Thyroid gland (tissue), 4 donors: ENCODE results near the gene PSMD6. TPM values are rescaled to one million over a fixed set of nuclear protein-coding genes. Genes with fewer than 3 reads are reported as not detected.

Source experiments
- DNase-seq, 2 donors: peaks; one replicate each; pipeline ENCODE4 v3.0.0-alpha.2; 2019
- H3K27ac ChIP-seq, 3 donors: fragments of 200-600 bp; sonication (generic); 1 replicate in 2 of 3; 2 replicates in 1 of 3; pipeline ENCODE4 v1.5.1; 2016 to 2019; ENCODE audit warnings: mild to moderate bottlenecking in 1 of 3, moderate library complexity in 1 of 3
- H3K27me3 ChIP-seq: fragments of 200-600 bp; sonication (generic); one replicate; pipeline ENCODE4 v1.5.1; 2019
- H3K36me3 ChIP-seq, 2 donors: fragments of 200-600 bp; sonication (generic); one replicate each; pipeline ENCODE4 v1.5.1; 2016 to 2019
- H3K4me1 ChIP-seq, 2 donors: fragments of 200-600 bp; sonication (generic); one replicate each; pipeline ENCODE4 v1.5.1; 2017 to 2019
- H3K4me3 ChIP-seq, 3 donors: fragments of 200-600 bp; sonication (generic); replicated peaks in 1 of 3; 1 replicate in 2 of 3; 2 replicates in 1 of 3; pipeline ENCODE4 v1.5.1; 2016; ENCODE audit warnings: mild to moderate bottlenecking in 1 of 3
- H3K9me3 ChIP-seq: fragments of 200-600 bp; sonication (generic); one replicate; pipeline ENCODE4 v1.5.1; 2017
- POLR2A ChIP-seq, 2 donors: fragments of 450-650 bp; IDR thresholded peaks; one replicate each; pipeline ENCODE4 v1.6.1; 2017; ENCODE audit warnings: antibody characterized with exemption in 2 of 2, mild to moderate bottlenecking in 2 of 2, moderate library complexity in 1 of 2
- WGBS, 2 donors: methylation state at CpG; one replicate each; pipeline ENCODE4 v1.1.5; 2017; 5-methylcytosine and 5-hydroxymethylcytosine counted together
- intact Hi-C: fragments of 100-400 bp; cut with DNase I; formaldehyde crosslinking; loops from one replicate; pipeline ENCODE4 v1.15.1; 2023
- total RNA-seq, 4 donors: library from RNA; depleted of rRNA; stranded (reverse); fragments of >200 nt; gene quantifications; one replicate each; pipeline ENCODE4 v1.2.3, GENCODE V29; 2016
- TF ChIP-seq, protein P1 (sequence below), 6 experiments: fragments of 200-600 bp in 3 of 6; fragments of 450-650 bp in 3 of 6; sonication (generic) in 3 of 6; IDR thresholded peaks; one replicate each; pipeline ENCODE4 v1.5.1; 2016 to 2019; ENCODE audit warnings: antibody characterized with exemption in 6 of 6, mild to moderate bottlenecking in 2 of 6, inconsistent platforms in 1 of 6, moderate library complexity in 1 of 6

PSMD6 gene
- total RNA-seq, 4 donors from 2014 or later = 64.1 to 116 (median 75.3) TPM

DNA sequence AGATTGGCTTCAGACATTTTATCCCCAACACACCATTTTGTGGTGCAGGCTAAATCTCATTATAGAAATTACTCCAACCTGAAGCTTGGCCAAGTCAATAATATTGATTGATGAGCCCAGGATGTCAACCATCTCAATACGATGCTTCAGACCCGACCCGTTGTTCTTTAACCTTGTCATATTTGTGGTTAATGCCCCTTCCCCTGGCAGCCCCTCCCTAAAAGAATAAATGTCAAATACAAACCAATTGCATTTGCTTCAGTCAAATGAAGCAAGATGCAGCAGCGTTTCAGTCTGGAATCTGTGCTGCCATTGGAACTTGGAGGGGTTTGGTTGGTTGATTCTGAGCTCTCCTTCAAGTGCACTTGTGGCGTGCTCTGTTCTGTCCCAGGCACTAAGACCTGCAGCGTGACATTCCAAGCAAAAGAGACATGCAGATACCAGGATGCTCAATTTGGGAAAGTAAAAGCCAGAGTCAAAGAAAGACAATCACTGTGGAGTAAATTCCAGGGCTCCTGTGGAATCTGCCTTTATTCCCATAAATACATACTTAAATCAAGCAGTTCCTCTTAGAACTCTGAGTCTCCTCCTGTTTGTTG lies 23.8 kb upstream of the PSMD6 start:
- H3K9me3 ChIP-seq = no peaks in the 10 kb centered on the region
- TF ChIP-seq, protein P1, sequence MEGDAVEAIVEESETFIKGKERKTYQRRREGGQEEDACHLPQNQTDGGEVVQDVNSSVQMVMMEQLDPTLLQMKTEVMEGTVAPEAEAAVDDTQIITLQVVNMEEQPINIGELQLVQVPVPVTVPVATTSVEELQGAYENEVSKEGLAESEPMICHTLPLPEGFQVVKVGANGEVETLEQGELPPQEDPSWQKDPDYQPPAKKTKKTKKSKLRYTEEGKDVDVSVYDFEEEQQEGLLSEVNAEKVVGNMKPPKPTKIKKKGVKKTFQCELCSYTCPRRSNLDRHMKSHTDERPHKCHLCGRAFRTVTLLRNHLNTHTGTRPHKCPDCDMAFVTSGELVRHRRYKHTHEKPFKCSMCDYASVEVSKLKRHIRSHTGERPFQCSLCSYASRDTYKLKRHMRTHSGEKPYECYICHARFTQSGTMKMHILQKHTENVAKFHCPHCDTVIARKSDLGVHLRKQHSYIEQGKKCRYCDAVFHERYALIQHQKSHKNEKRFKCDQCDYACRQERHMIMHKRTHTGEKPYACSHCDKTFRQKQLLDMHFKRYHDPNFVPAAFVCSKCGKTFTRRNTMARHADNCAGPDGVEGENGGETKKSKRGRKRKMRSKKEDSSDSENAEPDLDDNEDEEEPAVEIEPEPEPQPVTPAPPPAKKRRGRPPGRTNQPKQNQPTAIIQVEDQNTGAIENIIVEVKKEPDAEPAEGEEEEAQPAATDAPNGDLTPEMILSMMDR (IDR thresholded peaks at IDR 0.05) = no peak
- TF ChIP-seq POLR2A (IDR thresholded peaks at IDR 0.05) = no peak

GRCh38 chr3:64046592-64046991 lies 23.3 kb upstream of the PSMD6 start:
- intact Hi-C loops = loop anchor here (10.0 kb wide), 1 partner anchor 98 kb away; no protein-coding TSS in a partner anchor
- no peaks in the 10 kb centered on the region for H3K36me3 ChIP-seq
- H3K27ac ChIP-seq = peak overlapping the region; percentile 62 to 85 (median 78)
- no peaks in the 10 kb centered on the region for H3K9me3 ChIP-seq
- whole genome bisulfite sequencing, 2 donors = 32 to 35% methylated on average over 3 of the region's 3 CpGs
- H3K4me3 ChIP-seq = no peak overlapping the region
- H3K4me1 ChIP-seq = peaks cover 26 to 27% of the 10 kb centered on the region in 2 donors
- no peaks in the 10 kb centered on the region for H3K27me3 ChIP-seq
- TF ChIP-seq, protein P1 (IDR thresholded peaks at IDR 0.05) = no peak
- TF ChIP-seq POLR2A (IDR thresholded peaks at IDR 0.05) = peak in 1 of 2 donors; percentile 6
- DNase-seq = peak; percentile 80 to 85

More for the DNA sequence above, 23.8 kb upstream of the PSMD6 start:
- intact Hi-C loops = loop anchor here (10.0 kb wide), 1 partner anchor 98 kb away; no protein-coding TSS in a partner anchor
- H3K4me3 ChIP-seq = no peak overlapping the region
- peak; percentile 84 for DNase-seq
- H3K27me3 ChIP-seq = no peaks in the 10 kb centered on the region
- WGBS, 2 donors = 19 to 36% methylated on average over 6 of the region's 6 CpGs
- peaks cover 26 to 27% of the 10 kb centered on the region in 2 donors for H3K4me1 ChIP-seq
- H3K27ac ChIP-seq = peak overlapping the region; percentile 78 to 91 (median 85)
- no peaks in the 10 kb centered on the region for H3K36me3 ChIP-seq

GRCh38 chr3:64042952-64043351 lies 19.7 kb upstream of the PSMD6 start:
- no peak overlapping the region for H3K27ac ChIP-seq
- intact Hi-C loops = loop anchor here (10.0 kb wide), 1 partner anchor 102 kb away; no protein-coding TSS in a partner anchor
- TF ChIP-seq POLR2A (IDR thresholded peaks at IDR 0.05) = no peak
- TF ChIP-seq, protein P1 (IDR thresholded peaks at IDR 0.05) = no peak
- H3K27me3 ChIP-seq = no peaks in the 10 kb centered on the region
- no peak overlapping the region for H3K4me3 ChIP-seq
- DNase-seq = no peak
- 85 to 88% methylated on average over 1 of the region's 1 CpG for WGBS, 2 donors
- H3K36me3 ChIP-seq = no peaks in the 10 kb centered on the region
- peaks cover 14 to 15% of the 10 kb centered on the region in 2 donors for H3K4me1 ChIP-seq
- H3K9me3 ChIP-seq = no peaks in the 10 kb centered on the region

DNA sequence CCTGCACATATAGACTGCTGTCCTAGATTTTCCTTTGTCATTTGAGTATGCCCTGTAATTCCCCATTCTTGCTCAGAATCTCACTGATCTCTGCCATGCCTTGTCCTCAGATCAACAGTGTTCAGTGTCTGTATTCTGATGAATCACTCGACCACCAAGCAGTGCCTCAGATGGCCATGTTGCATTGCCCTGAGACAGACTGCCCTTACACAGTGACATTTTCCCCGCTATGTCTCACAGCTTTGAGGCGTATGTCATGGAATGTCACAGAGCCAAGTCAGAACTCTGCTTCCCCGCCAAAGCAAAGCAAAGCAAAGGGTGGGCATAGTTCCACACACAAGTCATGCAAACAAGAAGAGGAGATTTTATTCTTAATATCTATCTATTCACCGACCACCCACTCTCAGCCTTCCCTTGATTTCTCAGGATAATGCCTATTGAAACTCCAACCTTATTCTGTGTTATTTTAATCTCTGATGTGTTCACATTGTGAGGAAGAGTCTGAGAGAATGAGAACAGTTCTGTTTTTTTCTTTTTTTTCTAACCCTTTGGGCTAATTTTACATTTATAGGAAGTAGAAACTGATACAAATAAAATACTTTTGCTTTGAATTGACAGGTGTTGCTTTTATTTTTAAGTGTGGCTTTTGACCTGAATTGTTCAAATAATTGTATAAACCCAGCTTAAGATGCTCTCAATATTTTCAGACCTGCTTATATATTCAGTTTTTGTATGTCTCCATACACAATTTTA lies 16.9 kb upstream of the PSMD6 start:
- Histone ChIP-seq H3K4me1 (no peaks in the 10 kb centered on the region), H3K4me3 (no peak overlapping the region), H3K9me3 (no peaks in the 10 kb centered on the region), H3K27ac (no peak overlapping the region), H3K27me3 (no peaks in the 10 kb centered on the region), H3K36me3 (no peaks in the 10 kb centered on the region)
- intact Hi-C loops = loop anchor here (10.0 kb wide), 1 partner anchor 105 kb away; no protein-coding TSS in a partner anchor
- TF ChIP-seq, protein P1 (IDR thresholded peaks at IDR 0.05) = no peak
- no peak for TF ChIP-seq POLR2A (IDR thresholded peaks at IDR 0.05)
- WGBS, 2 donors = 75 to 85% methylated on average over 5 of the region's 5 CpGs
- no peak for DNase-seq

GRCh38 chr3:64039332-64039731 lies 16.0 kb upstream of the PSMD6 start:
- Histone ChIP-seq H3K4me3 (no peak overlapping the region), H3K4me1 (no peaks in the 10 kb centered on the region), H3K27ac (no peak overlapping the region), H3K36me3 (no peaks in the 10 kb centered on the region), H3K9me3 (no peaks in the 10 kb centered on the region), H3K27me3 (no peaks in the 10 kb centered on the region)
- no peak for DNase-seq
- WGBS, 2 donors = 88 to 92% methylated on average over 4 of the region's 4 CpGs
- intact Hi-C loops = no loop called here
- no peak for TF ChIP-seq POLR2A (IDR thresholded peaks at IDR 0.05)
- TF ChIP-seq, protein P1 (IDR thresholded peaks at IDR 0.05) = no peak
